NCI-H82 treated with DMSO at 0.1 percent for 48 hours (cell line): ENCODE measurements around the gene SPAG4.

Experiments used
- DNase-seq: peaks from one replicate; lab custom pipeline; 2025; ENCODE audit not compliant: unreplicated experiment; lab: John Stamatoyannopoulos, UW

SPAG4 gene

DNA sequence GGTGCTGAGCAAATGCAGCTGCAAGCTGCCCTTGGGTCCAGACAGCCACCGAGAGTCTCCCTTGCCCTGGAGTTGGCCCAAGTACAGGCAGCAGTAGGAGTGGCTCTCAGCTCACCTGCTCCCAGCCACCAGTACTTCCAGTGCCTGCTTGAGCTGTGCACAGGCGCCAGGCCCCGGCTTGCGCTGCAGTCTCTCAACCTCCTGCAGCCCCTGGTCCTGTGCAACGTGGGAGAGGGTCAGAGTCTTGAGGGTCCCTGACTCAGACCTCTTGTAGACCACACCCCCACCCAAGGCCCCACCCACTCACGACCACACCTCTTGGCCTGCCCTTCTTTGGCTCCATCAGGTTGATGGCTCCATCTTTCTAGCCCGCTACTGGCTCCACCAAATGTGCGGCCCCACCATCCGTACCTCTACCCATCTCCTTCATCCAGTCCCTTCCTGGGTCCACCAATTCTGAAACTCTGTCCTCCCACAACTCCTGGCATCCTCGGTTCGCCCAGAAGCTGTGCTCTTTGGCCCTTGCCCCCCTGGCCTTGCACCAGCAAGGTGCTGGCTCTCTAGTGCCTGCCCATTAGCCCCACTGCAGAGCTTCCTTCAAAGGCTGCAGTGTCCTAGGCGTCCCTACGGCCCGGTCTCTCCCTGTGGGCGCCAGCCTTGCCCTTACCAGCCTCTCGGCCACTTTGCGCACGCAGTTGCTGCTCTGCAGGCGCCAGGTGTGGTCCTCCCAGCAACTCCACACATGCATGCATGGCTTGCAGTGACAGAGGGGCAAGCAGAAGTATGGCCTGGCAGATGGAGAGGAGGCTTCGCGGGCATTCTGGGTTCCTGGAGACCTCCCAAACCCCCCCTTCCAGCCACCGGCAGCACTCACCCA lies 16.5 kb upstream of the SPAG4 start:
- DNase-seq, result no peak

GRCh38 chr20:35599776-35600120 lies 15.9 kb upstream of the SPAG4 start:
- DNase-seq, result no peak

- no peak for DNase-seq
Measured at GRCh38 chr20:35600176-35600992, 15.2 kb upstream of the SPAG4 start.

DNA sequence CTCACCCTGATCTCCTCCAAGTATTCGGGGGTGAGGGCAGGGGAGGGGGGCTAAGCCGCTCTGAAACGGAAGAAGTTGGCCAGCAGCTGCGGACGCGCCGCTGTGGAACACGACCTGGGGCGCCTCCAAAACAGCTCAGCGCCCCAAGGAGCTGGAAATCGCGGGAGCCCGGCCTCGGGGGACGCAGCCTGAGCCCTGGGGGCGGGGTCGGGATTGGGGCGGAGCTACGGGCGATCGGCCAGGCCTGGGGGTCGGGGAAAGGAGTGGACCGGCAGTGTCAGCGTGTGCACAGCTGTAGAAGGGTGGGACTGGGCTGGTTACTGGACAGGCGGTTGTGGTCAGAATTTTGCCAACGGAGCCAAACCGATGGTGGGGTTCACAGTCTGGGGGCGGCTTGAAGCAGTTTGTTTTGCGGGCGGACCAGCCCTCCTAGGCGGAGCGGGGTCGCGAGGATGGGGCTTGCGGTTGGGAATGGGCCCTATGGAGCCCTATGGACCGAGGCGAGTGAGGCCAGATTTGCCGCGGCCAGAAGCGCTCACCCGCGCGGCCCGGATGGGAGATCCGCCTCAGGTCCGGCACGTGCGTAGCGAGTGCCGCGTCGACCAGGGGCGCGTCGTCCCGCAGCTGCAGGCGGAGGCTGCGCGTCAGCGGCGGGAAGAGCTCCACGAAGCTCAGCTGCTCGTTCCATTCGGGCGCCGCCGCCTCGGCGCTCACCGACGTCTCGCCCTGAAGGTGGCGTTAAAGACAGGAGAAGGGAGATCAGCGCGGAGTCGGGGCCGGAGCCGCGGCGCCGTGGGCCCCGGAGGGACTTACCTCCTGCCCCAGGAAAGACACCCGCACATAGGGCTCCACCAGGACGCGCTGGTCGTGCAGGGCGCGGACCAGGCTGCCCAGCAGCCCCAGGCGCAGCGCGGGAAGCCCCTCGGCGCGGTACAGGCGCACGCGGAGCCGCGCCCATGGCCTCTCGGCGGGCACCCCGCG lies 14.3 kb upstream of the SPAG4 start:
- DNase-seq, result peak; percentile 8

DNA sequence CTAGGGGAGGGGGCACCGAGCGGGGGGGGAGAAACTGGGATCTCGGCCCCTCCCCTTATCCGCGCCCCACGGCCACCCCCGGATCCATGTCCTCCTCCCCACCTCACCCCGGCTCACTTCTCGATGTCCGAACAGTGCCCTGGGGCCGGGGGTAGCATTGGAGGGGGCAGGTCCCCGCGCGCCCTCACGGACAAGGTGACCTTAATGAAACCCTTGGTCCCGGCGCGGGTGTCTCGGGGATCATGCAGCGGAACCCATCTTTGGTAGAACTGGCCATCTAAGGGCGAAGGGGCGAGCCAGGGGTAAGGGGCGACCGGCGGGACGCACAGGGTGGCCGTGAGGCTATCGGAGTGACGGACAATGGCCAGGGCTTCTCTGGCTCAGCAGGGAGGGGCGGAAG lies 13.6 kb upstream of the SPAG4 start:
- DNase-seq, result no peak

DNA sequence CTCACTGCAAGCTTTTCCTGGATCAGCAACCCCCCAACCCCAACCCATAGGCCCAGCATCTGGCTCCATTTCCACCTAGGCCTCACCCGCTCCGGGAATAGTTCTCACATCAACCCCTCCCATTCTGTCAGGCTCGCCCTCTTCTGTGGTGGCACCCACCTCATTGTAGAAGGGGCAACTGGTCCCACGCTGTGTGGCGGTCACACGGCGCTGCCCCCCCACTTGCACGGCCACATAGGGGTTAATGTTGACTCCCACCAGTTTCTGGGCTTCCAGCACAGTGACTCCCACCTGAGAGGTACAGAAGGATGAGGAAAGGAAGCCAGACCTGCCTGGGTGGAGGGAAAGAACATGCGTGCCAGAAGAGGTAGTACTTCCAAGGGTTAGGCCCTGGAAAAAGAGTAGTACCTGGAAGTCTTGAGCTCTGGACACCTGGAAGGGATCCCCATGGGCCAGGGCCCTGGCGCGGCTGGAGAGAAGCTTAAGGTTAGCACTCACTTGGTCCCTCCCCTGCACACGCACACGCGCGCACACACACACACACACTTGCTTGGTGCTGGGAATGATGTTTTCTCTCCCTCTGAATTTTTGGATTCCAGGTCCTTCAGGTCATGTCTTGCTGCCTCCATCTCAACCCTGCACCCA lies 12.7 kb upstream of the SPAG4 start:
- no peak for DNase-seq

- no peak for DNase-seq
Measured at GRCh38 chr20:35603695-35604448, 11.8 kb upstream of the SPAG4 start.

DNA sequence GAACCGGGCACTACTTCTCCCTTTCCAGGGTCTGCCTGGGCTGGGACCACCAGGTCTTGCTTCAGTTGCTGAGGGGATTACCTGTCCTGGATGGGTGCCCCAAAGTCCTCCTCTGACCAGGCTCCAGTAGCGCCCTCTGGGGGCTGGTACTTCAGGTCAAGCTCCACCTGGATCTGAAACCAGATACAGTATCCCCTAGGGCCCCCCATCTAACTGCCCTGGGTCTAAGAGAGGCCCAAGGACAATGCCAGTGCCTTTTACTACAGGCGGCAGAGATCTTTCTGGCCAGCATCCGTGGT lies 11.2 kb upstream of the SPAG4 start:
- DNase-seq, result no peak

GRCh38 chr20:35606127-35606526 lies 9.5 kb upstream of the SPAG4 start:
- DNase-seq, result no peak

DNA sequence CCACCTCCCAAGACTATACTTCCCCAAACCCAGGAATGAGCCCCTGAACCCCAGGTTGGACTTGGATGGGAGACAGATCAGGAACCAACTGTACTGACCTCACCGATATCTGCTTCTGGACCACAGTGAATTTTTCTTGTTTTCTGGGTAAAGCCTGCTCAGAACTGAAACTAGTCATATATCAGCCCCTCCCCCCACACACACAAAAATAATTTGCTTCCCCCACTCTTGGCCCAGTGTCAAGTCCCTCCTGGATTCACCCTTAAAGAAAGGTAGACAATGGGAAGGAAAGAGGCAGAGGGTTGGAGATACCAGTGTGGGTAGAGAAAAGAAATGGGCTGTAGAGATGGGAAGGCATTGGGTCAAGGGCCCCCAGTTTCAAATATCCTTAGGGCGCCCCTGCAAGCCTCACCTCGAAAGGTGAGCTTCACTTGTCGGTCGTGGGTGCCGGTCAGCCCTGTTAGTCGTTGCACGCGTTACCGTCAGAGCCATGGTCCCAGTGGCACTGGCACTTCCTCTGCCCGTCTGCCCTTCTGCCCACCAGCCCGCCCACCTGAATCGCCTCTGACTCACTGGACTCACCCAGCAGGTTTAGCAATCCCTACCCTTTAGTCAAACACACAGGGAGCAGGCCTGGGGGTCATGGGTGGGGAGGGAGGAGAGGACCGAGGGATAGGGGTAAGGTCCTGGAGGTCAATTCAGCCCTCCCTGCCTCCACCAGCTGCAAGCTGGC lies 8.5 kb upstream of the SPAG4 start:
- DNase-seq, result no peak

GRCh38 chr20:35610833-35611427 lies 4.7 kb upstream of the SPAG4 start:
- DNase-seq, result no peak

GRCh38 chr20:35611482-35611881 lies 4.1 kb upstream of the SPAG4 start:
- DNase-seq, result no peak

GRCh38 chr20:35616465-35617396 lies 1.1 kb downstream of the SPAG4 start:
- DNase-seq, result no peak

DNA sequence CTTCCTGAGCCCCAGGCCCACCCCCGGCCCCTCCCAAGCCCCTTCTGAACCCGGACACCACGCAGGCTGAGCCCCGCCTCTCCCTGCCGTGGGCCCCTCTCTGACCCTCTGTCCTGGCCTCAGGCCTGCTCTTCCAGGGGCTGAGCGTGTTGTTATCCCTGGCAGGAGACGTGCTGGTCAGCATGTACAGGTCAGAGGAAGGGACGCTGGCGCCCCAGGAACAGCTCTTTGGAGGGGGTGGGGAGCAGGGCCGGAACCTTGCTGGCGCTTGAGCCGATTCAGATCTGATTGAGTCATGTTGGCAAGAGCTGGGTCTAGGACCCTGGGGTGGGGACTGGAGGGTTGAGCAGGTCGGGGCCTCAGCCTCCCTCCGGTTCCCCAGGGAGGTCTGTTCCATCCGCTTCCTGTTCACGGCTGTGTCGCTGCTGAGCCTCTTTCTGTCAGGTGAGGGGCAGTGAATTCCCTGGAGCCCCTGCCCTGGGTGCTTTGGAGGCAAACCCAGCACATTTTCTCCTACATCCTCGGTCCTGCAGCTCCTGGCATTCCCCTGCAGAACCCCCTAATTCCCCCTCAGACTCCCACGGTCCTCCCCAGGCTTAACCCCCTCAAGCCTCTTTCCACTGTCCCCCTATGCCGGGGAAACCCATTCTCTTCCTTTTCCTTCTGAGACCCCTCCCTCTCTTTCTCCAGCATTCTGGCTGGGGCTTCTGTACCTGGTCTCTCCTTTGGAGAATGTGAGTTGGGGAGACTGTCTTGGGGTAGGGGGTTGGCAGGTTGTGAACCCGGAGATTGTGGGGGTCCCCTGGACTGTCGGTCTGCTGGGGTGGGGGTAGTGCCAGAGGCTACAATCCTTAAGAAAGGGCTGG lies 2.0 kb downstream of the SPAG4 start:
- peak; percentile 39 for DNase-seq

DNA sequence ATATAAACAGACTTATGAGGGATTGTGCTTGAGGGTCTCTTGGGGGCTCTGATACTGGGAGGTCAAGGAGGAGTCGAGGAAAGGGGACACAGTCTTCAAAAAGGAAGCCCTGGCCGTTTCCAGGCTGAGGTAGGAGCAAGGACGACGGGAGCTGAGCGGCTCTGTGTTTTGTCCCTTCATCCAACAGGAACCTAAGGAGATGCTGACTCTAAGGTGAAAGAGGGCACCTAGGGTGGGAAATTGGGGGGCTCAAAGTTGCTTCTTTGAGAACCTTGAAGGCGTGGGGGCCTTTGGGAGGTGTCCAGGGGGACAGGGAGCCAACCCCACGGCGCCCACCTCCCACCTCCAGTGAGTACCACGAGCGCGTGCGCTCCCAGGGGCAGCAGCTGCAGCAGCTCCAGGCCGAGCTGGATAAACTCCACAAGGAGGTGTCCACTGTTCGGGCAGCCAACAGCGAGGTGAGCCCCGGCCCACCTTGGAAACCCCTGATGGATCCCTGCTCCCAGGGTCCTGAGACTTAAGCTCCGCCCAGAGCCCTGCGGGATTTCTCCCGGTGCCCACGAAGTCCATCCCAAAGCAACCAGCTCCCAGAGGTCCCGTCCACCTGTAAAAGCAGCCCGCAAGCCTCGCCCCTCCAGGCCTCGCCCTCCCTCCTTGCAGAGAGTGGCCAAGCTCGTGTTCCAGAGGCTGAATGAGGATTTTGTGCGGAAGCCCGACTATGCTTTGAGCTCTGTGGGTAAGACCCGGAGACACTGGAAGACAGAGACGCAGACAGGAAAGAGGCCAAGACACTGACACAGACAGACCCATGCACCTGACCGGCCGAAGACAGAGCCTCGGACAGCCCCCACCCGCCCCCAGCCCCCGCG lies 2.9 kb downstream of the SPAG4 start:
- DNase-seq, result no peak
